HG02759 (cell line): ENCODE measurements around the gene GALNTL6.

Experiments used
- ATAC-seq: cut with Tn5 transposase; IDR thresholded peaks from one replicate; pipeline ENCODE4 v1.9.1; 2021; ENCODE audit warnings: mild to moderate bottlenecking, moderate library complexity; ENCODE audit not compliant: unreplicated experiment

GALNTL6 gene

GRCh38 chr4:172648471-172648870, 835.3 kb downstream of the GALNTL6 start:
- ATAC-seq, result no peak

GRCh38 chr4:172649143-172649542, 835.9 kb downstream of the GALNTL6 start:
- ATAC-seq, result no peak

- ATAC-seq, result no peak
Measured at GRCh38 chr4:172650758-172651530, 837.7 kb downstream of the GALNTL6 start.

GRCh38 chr4:172651961-172652360, 838.8 kb downstream of the GALNTL6 start:
- no peak for ATAC-seq

GRCh38 chr4:172652369-172652768, 839.2 kb downstream of the GALNTL6 start:
- ATAC-seq, result no peak

GRCh38 chr4:172653676-172654075, 840.5 kb downstream of the GALNTL6 start:
- no peak for ATAC-seq

- ATAC-seq, result no peak
Measured at GRCh38 chr4:172654457-172654856, 841.3 kb downstream of the GALNTL6 start.

- ATAC-seq, result no peak
Measured at GRCh38 chr4:172656055-172656454, 842.9 kb downstream of the GALNTL6 start.

GRCh38 chr4:172657081-172657480, 843.9 kb downstream of the GALNTL6 start:
- ATAC-seq, result no peak

- ATAC-seq, result no peak
Measured at GRCh38 chr4:172660251-172660650, 847.0 kb downstream of the GALNTL6 start.

GRCh38 chr4:172662113-172662512, 848.9 kb downstream of the GALNTL6 start:
- ATAC-seq, result no peak

GRCh38 chr4:172666711-172667368, 853.6 kb downstream of the GALNTL6 start:
- ATAC-seq, result no peak

- ATAC-seq, result no peak
Measured at GRCh38 chr4:172674811-172675210, 861.6 kb downstream of the GALNTL6 start.

- ATAC-seq, result no peak
Measured at GRCh38 chr4:172675232-172675631, 862.0 kb downstream of the GALNTL6 start.

- ATAC-seq, result no peak
Measured at GRCh38 chr4:172680691-172681090, 867.5 kb downstream of the GALNTL6 start.

- no peak for ATAC-seq
Measured at GRCh38 chr4:172683021-172683420, 869.8 kb downstream of the GALNTL6 start.

- no peak for ATAC-seq
Measured at GRCh38 chr4:172686021-172686420, 872.8 kb downstream of the GALNTL6 start.

- ATAC-seq, result no peak
Measured at GRCh38 chr4:172688534-172688933, 875.3 kb downstream of the GALNTL6 start.

- ATAC-seq, result no peak
Measured at GRCh38 chr4:172691552-172691951, 878.3 kb downstream of the GALNTL6 start.

- no peak for ATAC-seq
Measured at GRCh38 chr4:172692701-172693100, 879.5 kb downstream of the GALNTL6 start.

GRCh38 chr4:172698256-172698655, 885.1 kb downstream of the GALNTL6 start:
- ATAC-seq, result no peak

GRCh38 chr4:172705565-172705964, 892.4 kb downstream of the GALNTL6 start:
- ATAC-seq, result no peak
